SK-N-SH (cell line): ENCODE data around the gene ARHGAP25. TPM values are rescaled to one million over a fixed set of nuclear protein-coding genes. Genes with fewer than 3 reads are reported as not detected.

ENCODE experiments used
- CTCF ChIA-PET: fragments of 300-600, 350-600 bp; formaldehyde crosslinking; extraction: SDS; loops from one replicate; lab custom pipeline; 2021; lab: Yijun Ruan, JAX
- POLR2A ChIA-PET: fragments of 350-600 bp; sonication (Branson Sonifier 250); formaldehyde crosslinking; extraction: SDS; loops from one replicate; lab custom pipeline; 2020; ENCODE audit warnings: antibody characterized with exemption, inconsistent platforms; lab: Yijun Ruan, JAX
- DNase-seq: peaks from one replicate; pipeline ENCODE4 v3.0.0; 2012
- H2AFZ ChIP-seq: fragments of 200-600 bp; sonication (generic); 2 replicates; pipeline ENCODE4 v1.8.1; 2016; ENCODE audit warnings: antibody characterized with exemption, mild to moderate bottlenecking, low read depth
- H3F3A ChIP-seq: fragments of 200-600 bp; sonication (generic); replicated peaks from 2 replicates; pipeline ENCODE3; 2016; ENCODE audit warnings: antibody characterized with exemption, mild to moderate bottlenecking; ENCODE audit not compliant: insufficient read depth
- H3K27ac ChIP-seq, 2 experiments: fragments of 200-500 bp in 1 of 2; fragments of 200-600 bp in 1 of 2; sonication (Bioruptor generic) in 1 of 2; sonication (generic), shearing (Covaris generic) in 1 of 2; 2 replicates each; pipeline versions ENCODE4 v1.5.1 to v1.6.1; 2014 to 2016; ENCODE audit warnings: low read depth in 2 of 2, inconsistent platforms in 1 of 2, low read length in 1 of 2, mild to moderate bottlenecking in 1 of 2, mixed read lengths in 1 of 2
- H3K27me3 ChIP-seq: fragments of 200-600 bp; sonication (generic), shearing (Covaris generic); 2 replicates; pipeline ENCODE4 v1.6.1; 2016; ENCODE audit warnings: mixed run types; ENCODE audit not compliant: insufficient read depth
- H3K36me3 ChIP-seq, 2 experiments: fragments of 200-500 bp in 1 of 2; fragments of 200-600 bp in 1 of 2; sonication (Bioruptor generic) in 1 of 2; sonication (generic) in 1 of 2; replicated peaks in 1 of 2; 2 replicates each; pipeline versions ENCODE3 to v1.5.1; 2014 to 2016; ENCODE audit warnings: low read length in 1 of 2, mild to moderate bottlenecking in 1 of 2; ENCODE audit not compliant: insufficient read depth in 2 of 2, control insufficient read depth in 1 of 2
- H3K4me1 ChIP-seq, 2 experiments: fragments of 200-500 bp in 1 of 2; fragments of 200-600 bp in 1 of 2; sonication (Bioruptor generic) in 1 of 2; sonication (generic), shearing (Covaris generic) in 1 of 2; 2 replicates each; pipeline versions ENCODE4 v1.5.1 to v1.6.1; 2014 to 2016; ENCODE audit warnings: low read depth in 1 of 2, low read length in 1 of 2, mixed run types in 1 of 2; ENCODE audit not compliant: insufficient read depth in 2 of 2, control insufficient read depth in 1 of 2
- H3K4me2 ChIP-seq: fragments of 200-600 bp; sonication (generic), shearing (Covaris generic); 2 replicates; pipeline ENCODE4 v1.6.1; 2017; ENCODE audit warnings: mixed run types
- H3K4me3 ChIP-seq, 2 experiments: fragments of 200-500 bp in 1 of 2; fragments of 200-600 bp in 1 of 2; sonication (Bioruptor generic) in 1 of 2; sonication (generic), shearing (Covaris generic) in 1 of 2; 2 replicates each; pipeline versions ENCODE4 v1.5.1 to v1.8.1; 2014 to 2016; ENCODE audit warnings: low read depth in 2 of 2, inconsistent platforms in 1 of 2, low read length in 1 of 2, mild to moderate bottlenecking in 1 of 2, mixed read lengths in 1 of 2, moderate library complexity in 1 of 2
- H3K79me2 ChIP-seq: fragments of 200-600 bp; sonication (generic); 2 replicates; pipeline ENCODE4 v1.8.1; 2017; ENCODE audit warnings: mild to moderate bottlenecking; ENCODE audit not compliant: insufficient read depth
- H3K9ac ChIP-seq: fragments of 200-600 bp; sonication (generic); 2 replicates; pipeline ENCODE4 v1.6.1; 2017; ENCODE audit warnings: mixed run types
- H3K9me2 ChIP-seq: fragments of 200-600 bp; sonication (generic); 2 replicates; pipeline ENCODE4 v1.6.1; 2017; ENCODE audit warnings: mixed run types
- H3K9me3 ChIP-seq: fragments of 200-600 bp; sonication (generic); 2 replicates; pipeline ENCODE4 v1.6.1; 2017; ENCODE audit warnings: mixed run types, mild to moderate bottlenecking, moderate library complexity
- H4K20me1 ChIP-seq: fragments of 200-600 bp; sonication (generic); 2 replicates; pipeline ENCODE4 v1.6.1; 2017; ENCODE audit warnings: mild to moderate bottlenecking, mixed run types; ENCODE audit not compliant: insufficient read depth
- CTCF ChIP-seq: fragments of 200-600 bp; sonication (generic); IDR thresholded peaks from 2 replicates; pipeline ENCODE4 v1.6.1; 2017; ENCODE audit warnings: antibody characterized with exemption, mild to moderate bottlenecking, moderate library complexity
- ELF1 ChIP-seq: IDR thresholded peaks from 2 replicates; pipeline ENCODE4 v1.4.0; 2012
- EZH2phosphoT487 ChIP-seq: fragments of 200-600 bp; sonication (generic); IDR thresholded peaks from 2 replicates; pipeline ENCODE4 v1.6.1; 2017; ENCODE audit warnings: low read depth, mixed run types, mild to moderate bottlenecking, antibody characterized with exemption, moderate library complexity, borderline replicate concordance
- FOSL2 ChIP-seq: IDR thresholded peaks from 2 replicates; pipeline ENCODE4 v1.4.0; 2012; ENCODE audit warnings: low read depth, mild to moderate bottlenecking, moderate library complexity, borderline replicate concordance
- FOXJ3 ChIP-seq: sonication (generic); formaldehyde crosslinking; IDR thresholded peaks from 2 replicates; pipeline ENCODE4 v1.5.1; 2020; ENCODE audit warnings: mild to moderate bottlenecking, missing genetic modification reagents
- GATA2 ChIP-seq: sonication (generic); formaldehyde crosslinking; IDR thresholded peaks from 2 replicates; pipeline ENCODE4 v1.5.0; 2020; ENCODE audit warnings: mild to moderate bottlenecking, missing genetic modification reagents
- MAX ChIP-seq: IDR thresholded peaks from 2 replicates; pipeline ENCODE4 v1.4.0; 2012; ENCODE audit warnings: low read depth
- MXI1 ChIP-seq: IDR thresholded peaks from 2 replicates; pipeline ENCODE4 v1.6.1; 2012; ENCODE audit warnings: mild to moderate bottlenecking, low read depth, low read length, improper control_type of control experiment
- NFIC ChIP-seq: IDR thresholded peaks from 2 replicates; pipeline ENCODE4 v1.4.0; 2012; ENCODE audit warnings: borderline replicate concordance
- NRF1 ChIP-seq: IDR thresholded peaks from 2 replicates; pipeline ENCODE4 v1.6.1; 2012; ENCODE audit warnings: low read depth, mild to moderate bottlenecking, low read length
- PBX3 ChIP-seq: IDR thresholded peaks from 2 replicates; pipeline ENCODE4; 2012
- RAD21 ChIP-seq: IDR thresholded peaks from 2 replicates; pipeline ENCODE4 v1.6.1; 2012; ENCODE audit warnings: mild to moderate bottlenecking, low read length
- RCOR1 ChIP-seq: fragments of 150-350 bp; IDR thresholded peaks from 2 replicates; pipeline ENCODE4 v1.6.1; 2017; ENCODE audit warnings: antibody characterized with exemption, low read length
- RFX5 ChIP-seq: IDR thresholded peaks from 2 replicates; pipeline ENCODE4 v1.6.1; 2012; ENCODE audit warnings: mild to moderate bottlenecking, improper control_type of control experiment, low read length
- SIN3A ChIP-seq: IDR thresholded peaks from 2 replicates; pipeline ENCODE4 v1.6.1; 2012; ENCODE audit warnings: low read depth, mild to moderate bottlenecking, low read length, moderate library complexity, borderline replicate concordance
- SMC3 ChIP-seq: IDR thresholded peaks from 2 replicates; pipeline ENCODE4 v1.6.1; 2012; ENCODE audit warnings: low read depth, low read length, improper control_type of control experiment
- TAF1 ChIP-seq: IDR thresholded peaks from 2 replicates; pipeline ENCODE4 v1.6.1; 2012; ENCODE audit warnings: low read depth, mild to moderate bottlenecking, low read length, moderate library complexity, borderline replicate concordance
- TCF12 ChIP-seq: IDR thresholded peaks from 2 replicates; pipeline ENCODE4 v1.4.0; 2012
- TEAD4 ChIP-seq: IDR thresholded peaks from 2 replicates; pipeline ENCODE4 v1.4.0; 2012; ENCODE audit warnings: mild to moderate bottlenecking, borderline replicate concordance; ENCODE audit not compliant: insufficient read depth
- USF1 ChIP-seq: IDR thresholded peaks from 2 replicates; pipeline ENCODE4 v1.4.0; 2012; ENCODE audit warnings: low read depth, borderline replicate concordance
- YY1 ChIP-seq: IDR thresholded peaks from 2 replicates; pipeline ENCODE4 v1.4.0; 2012; ENCODE audit warnings: low read depth, mild to moderate bottlenecking
- ZBTB33 ChIP-seq: IDR thresholded peaks from 2 replicates; pipeline ENCODE4 v1.4.0; 2012; ENCODE audit warnings: low read depth, borderline replicate concordance
- WGBS: methylation state at CpG from one replicate; pipeline ENCODE4 v1.1.6; 2017; ENCODE audit warnings: low lambda C conversion rate; 5-methylcytosine and 5-hydroxymethylcytosine counted together
- polyA plus RNA-seq, 3 experiments: library from polyadenylated mRNA; depleted of rRNA; stranded (reverse); fragments of >200 nt; gene quantifications; 2 replicates each; pipeline ENCODE4 v1.2.3, GENCODE V29; 2012

The ARHGAP25 gene
- polyA plus RNA-seq, 1 of the 3 experiments (the other 2 are of a cell fraction) = not detected

- no peak overlapping the region for H2AFZ ChIP-seq
- POLR2A ChIA-PET = no interaction called here
- no peaks in the 10 kb centered on the region for H3K36me3 ChIP-seq
- H4K20me1 ChIP-seq = no peaks in the 10 kb centered on the region
- H3K79me2 ChIP-seq = no peaks in the 10 kb centered on the region
- H3K4me3 ChIP-seq = no peak overlapping the region
- DNase-seq = no peak
- H3K4me1 ChIP-seq = no peaks in the 10 kb centered on the region
- H3K27me3 ChIP-seq = no peaks in the 10 kb centered on the region
- H3K27ac ChIP-seq = no peak overlapping the region
- TF ChIP-seq TCF12 = no peak
- no peak for TF ChIP-seq SMC3
- no peak for TF ChIP-seq ZBTB33
- no peak for TF ChIP-seq USF1
- no peak for TF ChIP-seq TEAD4
- no peak for TF ChIP-seq SIN3A
- no peak for TF ChIP-seq MXI1
- no peak for TF ChIP-seq PBX3
- no peak for TF ChIP-seq MAX
- TF ChIP-seq GATA2 = no peak
- TF ChIP-seq, all 33 proteins: peak for 0
- 50% methylated on average over 6 of the region's 6 CpGs for WGBS
- H3F3A ChIP-seq = no peaks in the 10 kb centered on the region
- CTCF ChIA-PET = interaction anchor here (1.7 to 19.0 kb wide), 3 partner anchors 165 to 260 kb away, joined by 5 to 245 read pairs (median 8); no protein-coding TSS in a partner anchor
- H3K9me3 ChIP-seq = no peaks in the 10 kb centered on the region
- H3K9me2 ChIP-seq = no peaks in the 10 kb centered on the region
- no peak overlapping the region for H3K4me2 ChIP-seq
- H3K9ac ChIP-seq = no peak overlapping the region
These were observed 12.8 kb downstream of the ARHGAP25 start for GRCh38 chr2:68747413-68747812.

GRCh38 chr2:68747900-68748299, 13.3 kb downstream of the ARHGAP25 start:
- Histone ChIP-seq H3K27ac (no peak overlapping the region), H4K20me1 (no peaks in the 10 kb centered on the region), H3K4me2 (no peak overlapping the region), H3K27me3 (no peaks in the 10 kb centered on the region), H2AFZ (no peak overlapping the region), H3F3A (no peaks in the 10 kb centered on the region), H3K4me3 (no peak overlapping the region), H3K9ac (no peak overlapping the region), H3K79me2 (no peaks in the 10 kb centered on the region), H3K9me2 (no peaks in the 10 kb centered on the region), H3K36me3 (no peaks in the 10 kb centered on the region), H3K9me3 (no peaks in the 10 kb centered on the region), H3K4me1 (no peaks in the 10 kb centered on the region)
- no peak for TF ChIP-seq NRF1
- TF ChIP-seq YY1 = no peak
- TF ChIP-seq TAF1 = no peak
- no peak for TF ChIP-seq EZH2phosphoT487
- no peak for TF ChIP-seq TCF12
- TF ChIP-seq RFX5 = no peak
- no peak for TF ChIP-seq MXI1
- no peak for TF ChIP-seq FOXJ3 (CRISPR knock-in tag)
- TF ChIP-seq TEAD4 = no peak
- TF ChIP-seq CTCF = no peak
- TF ChIP-seq SMC3 = no peak
- TF ChIP-seq NFIC = no peak
- TF ChIP-seq FOSL2 = no peak
- TF ChIP-seq RCOR1 = no peak
- no peak for TF ChIP-seq GATA2
- no peak for TF ChIP-seq SIN3A
- TF ChIP-seq ELF1 = no peak
- TF ChIP-seq RAD21 = no peak
- ChIA-PET POLR2A (no interaction called here), CTCF (interaction anchor here (1.7 to 19.0 kb wide), 6 partner anchors 39 to 284 kb away, joined by 5 to 245 read pairs (median 26); no protein-coding TSS in a partner anchor)
- 35% methylated on average over 2 of the region's 2 CpGs for WGBS
- DNase-seq = no peak
